Transverse colon (tissue), 4 donors: ENCODE data around the gene NXPE4. TPM values are rescaled to one million over a fixed set of nuclear protein-coding genes. Genes with fewer than 3 reads are reported as not detected.

Source experiments
- DNase-seq: peaks from one replicate; pipeline ENCODE4 v3.0.0-alpha.2; 2019
- H3K27ac ChIP-seq, 4 donors: fragments of 200-600 bp; sonication (generic); 2 replicates each; pipeline ENCODE4 v1.5.1; 2016 to 2018; ENCODE audit warnings: inconsistent platforms in 4 of 4
- H3K27me3 ChIP-seq: fragments of 200-600 bp; sonication (generic); 2 replicates; pipeline ENCODE4 v1.5.1; 2017; ENCODE audit warnings: inconsistent platforms
- H3K36me3 ChIP-seq, 4 donors: fragments of 200-600 bp; sonication (generic); 2 replicates each; pipeline ENCODE4 v1.5.1; 2017 to 2019; ENCODE audit warnings: inconsistent platforms in 4 of 4
- H3K4me1 ChIP-seq, 4 donors: fragments of 200-600 bp; sonication (generic); 2 replicates each; pipeline ENCODE4 v1.5.1; 2017 to 2020; ENCODE audit warnings: inconsistent platforms in 4 of 4
- H3K4me3 ChIP-seq, 4 donors: fragments of 200-600 bp; sonication (generic); 1 replicate in 1 of 4; 2 replicates in 3 of 4; pipeline versions ENCODE4 v1.5.1 to v1.6.1; 2017 to 2019; ENCODE audit warnings: inconsistent platforms in 4 of 4
- H3K9me3 ChIP-seq, 2 donors: fragments of 200-600 bp; sonication (generic); 2 replicates each; pipeline ENCODE4 v1.5.1; 2017 to 2019; ENCODE audit warnings: inconsistent platforms in 2 of 2
- CTCF ChIP-seq, 5 experiments: fragments of 200-600 bp in 3 of 5; fragments of 450-650 bp in 2 of 5; sonication (generic) in 3 of 5; IDR thresholded peaks; 1 replicate in 2 of 5; 2 replicates in 3 of 5; pipeline ENCODE4 v1.5.1; 2016 to 2017; ENCODE audit warnings: antibody characterized with exemption in 5 of 5, inconsistent platforms in 3 of 5, mild to moderate bottlenecking in 2 of 5, moderate library complexity in 1 of 5
- EP300 ChIP-seq: sonication (generic); formaldehyde crosslinking; IDR thresholded peaks from one replicate; pipeline ENCODE4 v1.6.1; 2017; ENCODE audit warnings: antibody characterized with exemption, low read depth
- POLR2A ChIP-seq: fragments of 450-650 bp; IDR thresholded peaks from one replicate; pipeline ENCODE4 v1.6.1; 2016; ENCODE audit warnings: antibody characterized with exemption, mild to moderate bottlenecking, moderate library complexity
- POLR2AphosphoS5 ChIP-seq, 3 donors: sonication (generic); formaldehyde crosslinking; IDR thresholded peaks; one replicate each; pipeline ENCODE4 v1.6.1; 2016; ENCODE audit warnings: antibody characterized with exemption in 3 of 3
- WGBS, 2 donors: methylation state at CpG; one replicate each; pipeline ENCODE4 v1.1.5; 2018; ENCODE audit warnings: low coverage in 1 of 2; 5-methylcytosine and 5-hydroxymethylcytosine counted together
- in situ Hi-C, 4 donors: fragments of 200-750 bp; cut with MboI; loops; one replicate each; pipeline versions ENCODE4 v1.15.0 to v1.15.1; 2017; ENCODE audit warnings: low sequenced_read_pairs in 3 of 4, low pct_ligation_motif_present in 1 of 4, low pct_unique_long_range_greater_than_20kb in 1 of 4
- intact Hi-C: fragments of 100-400 bp; cut with DNase I; formaldehyde crosslinking; loops from one replicate; pipeline ENCODE4 v1.15.1; 2023; ENCODE audit warnings: low total_unique reads
- small RNA-seq, 4 donors: library from RNA; depleted of rRNA; stranded (forward); fragments of <200 nt; gene quantifications; one replicate each; pipeline ENCODE3, GENCODE V24; 2016
- total RNA-seq, 4 donors: library from RNA; depleted of rRNA; stranded (reverse); fragments of >200 nt; gene quantifications; one replicate each; pipeline ENCODE4 v1.1.0, GENCODE V29; 2016

NXPE4 gene
- total RNA-seq, 4 donors from 2014 or later, result 184 to 292 (median 263) TPM

GRCh38 chr11:114522818-114523217 is 72.8 kb downstream of the NXPE4 start:
- no peak for DNase-seq
- WGBS, 2 donors, result 21 to 40% methylated on average over 1 to 2 of the region's 2 CpGs
- intact Hi-C loops, result no loop called here
- Histone ChIP-seq H3K4me3 (no peak overlapping the region), H3K9me3 (peaks cover 3 to 6% of the 10 kb centered on the region in 2 donors), H3K36me3 (peaks cover 0 to 13% (median 2%) of the 10 kb centered on the region in 4 donors), H3K27me3 (no peaks in the 10 kb centered on the region), H3K4me1 (peaks cover 0 to 22% (median 3%) of the 10 kb centered on the region in 4 donors), H3K27ac (peak overlapping the region; percentile 27 to 63 (median 32))
- in situ Hi-C loops, result no loop called here
- no peak for TF ChIP-seq EP300
- peak in 2 of 5 experiments; percentile 12 to 20 for TF ChIP-seq CTCF (IDR thresholded peaks at IDR 0.05)
- no peak for TF ChIP-seq POLR2A
- peak in 1 of 3 donors; percentile 33 for TF ChIP-seq POLR2AphosphoS5 (IDR thresholded peaks at IDR 0.05)

Small RNA genes within 50 kb of the gene (small RNA-seq; reads per million reads assigned to genes)
- gene RF01210, result 0 reads per million in 4 donors

Other genes with a start within 250 kb of the NXPE4 start
- 10 to 100 TPM in 2 of 4 donors, 1 to 10 TPM in 1, not detected in 1; 9.4 to 15.0 (median 14.7) TPM for gene C11orf71, start 195.3 kb downstream of the NXPE4 start, total RNA-seq
- 10 to 100 TPM in 3 of 4 donors, 1 to 10 TPM in 1; 5.6 to 25.9 (median 23.1) TPM for gene RBM7, start 195.1 kb downstream of the NXPE4 start, total RNA-seq
- 100 to 1,000 TPM in 1 of 4 donors, 10 to 100 TPM in 3; 28.1 to 126 (median 59.0) TPM for gene REXO2, start 156.3 kb downstream of the NXPE4 start, total RNA-seq
- gene NXPE1, start 35.9 kb downstream of the NXPE4 start, total RNA-seq, result 100 to 1,000 TPM; 144 to 449 (median 370) TPM
- gene NXPE2, start 82.7 kb upstream of the NXPE4 start, total RNA-seq, result 10 to 100 TPM; 20.2 to 35.9 (median 28.4) TPM